ENCODE data around the gene GALNT10. TPM values are rescaled to one million over a fixed set of nuclear protein-coding genes. Genes with fewer than 3 reads are reported as not detected.

The GALNT10 gene
- total RNA-seq, 1 donor from 2014 or later = 10.4 TPM

DNA sequence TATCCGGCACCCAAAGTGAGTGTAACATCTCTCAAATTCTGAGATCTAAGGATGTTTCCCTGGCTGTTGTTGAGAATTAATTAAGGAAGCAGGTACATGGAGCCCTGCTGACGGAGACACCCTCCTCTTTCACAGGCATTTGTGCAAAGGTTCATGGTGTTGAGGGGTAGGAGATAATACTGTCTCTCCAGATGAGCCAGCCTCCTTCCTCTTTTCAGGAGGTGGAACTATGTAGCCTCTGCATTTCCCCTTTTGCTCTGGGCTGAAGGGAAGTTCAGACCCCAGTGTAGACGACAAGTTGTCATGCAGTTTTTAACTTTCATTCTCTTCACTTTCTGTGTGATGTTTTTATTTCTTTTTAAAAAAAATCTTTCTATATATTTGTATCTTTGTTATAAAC, 107.5 kb downstream of the GALNT10 start:
- Histone ChIP-seq H3K27me3 (ENCODE audit: control insufficient read depth in 3 of 3, insufficient read depth in 3 of 3, low read length in 3 of 3) (no peaks in the 10 kb centered on the region), H3K4me3 (ENCODE audit: low read length in 3 of 3) (no peak overlapping the region), H3K9me3 (ENCODE audit: control insufficient read depth in 3 of 3, low read length in 3 of 3) (no peaks in the 10 kb centered on the region), H3K9ac (ENCODE audit: low read depth in 1 of 3, low read length in 3 of 3) (no peak overlapping the region), H3K4me1 (ENCODE audit: control insufficient read depth in 3 of 3, insufficient read depth in 3 of 3, low read length in 3 of 3) (peaks cover 3 to 10% (median 5%) of the 10 kb centered on the region in 3 donors), H3K36me3 (ENCODE audit: control insufficient read depth in 3 of 3, insufficient read depth in 3 of 3, low read length in 3 of 3) (peaks cover 4 to 14% (median 6%) of the 10 kb centered on the region in 3 donors), H3K27ac (ENCODE audit: low read depth, low read length) (no peak overlapping the region)

DNA sequence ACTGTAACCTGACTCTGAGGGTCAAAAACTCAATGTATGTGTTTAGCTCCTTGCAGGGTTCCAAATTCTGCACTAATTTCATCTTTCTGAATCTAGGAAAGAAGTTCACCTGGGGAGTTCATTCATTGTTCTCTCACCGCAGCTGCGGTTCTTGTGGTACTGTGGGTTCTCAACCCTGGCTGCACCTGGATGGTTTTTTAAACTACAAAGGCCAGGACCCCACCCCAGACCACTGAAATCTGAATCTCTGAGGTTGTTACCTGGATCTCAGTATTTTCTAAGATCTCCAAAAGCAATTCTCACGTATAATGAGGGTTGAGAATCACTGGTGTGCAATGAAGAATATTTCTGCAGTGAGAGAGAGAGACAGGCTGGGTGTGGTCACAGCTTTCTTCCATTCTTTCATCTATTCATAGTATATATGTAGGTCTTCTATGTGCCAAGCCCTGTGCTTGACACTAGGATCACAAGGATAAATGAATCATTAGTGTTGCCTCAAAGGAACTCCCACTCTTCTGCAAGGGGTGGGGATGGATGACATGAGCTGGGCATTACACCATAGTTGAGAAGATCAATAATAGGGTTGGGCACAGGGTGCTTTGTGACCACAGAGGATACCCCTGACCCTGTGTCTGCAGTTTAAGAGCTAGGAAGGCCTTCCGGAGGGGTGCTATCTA, 109.8 kb downstream of the GALNT10 start:
- Histone ChIP-seq H3K27me3 (ENCODE audit: control insufficient read depth in 3 of 3, insufficient read depth in 3 of 3, low read length in 3 of 3) (no peaks in the 10 kb centered on the region), H3K27ac (ENCODE audit: low read depth, low read length) (no peak overlapping the region), H3K36me3 (ENCODE audit: control insufficient read depth in 3 of 3, insufficient read depth in 3 of 3, low read length in 3 of 3) (peaks cover 4 to 12% (median 6%) of the 10 kb centered on the region in 3 donors), H3K4me1 (ENCODE audit: control insufficient read depth in 3 of 3, insufficient read depth in 3 of 3, low read length in 3 of 3) (peaks cover 3 to 9% (median 5%) of the 10 kb centered on the region in 3 donors), H3K9me3 (ENCODE audit: control insufficient read depth in 3 of 3, low read length in 3 of 3) (no peaks in the 10 kb centered on the region), H3K9ac (ENCODE audit: low read depth in 1 of 3, low read length in 3 of 3) (no peak overlapping the region), H3K4me3 (ENCODE audit: low read length in 3 of 3) (no peak overlapping the region)

DNA sequence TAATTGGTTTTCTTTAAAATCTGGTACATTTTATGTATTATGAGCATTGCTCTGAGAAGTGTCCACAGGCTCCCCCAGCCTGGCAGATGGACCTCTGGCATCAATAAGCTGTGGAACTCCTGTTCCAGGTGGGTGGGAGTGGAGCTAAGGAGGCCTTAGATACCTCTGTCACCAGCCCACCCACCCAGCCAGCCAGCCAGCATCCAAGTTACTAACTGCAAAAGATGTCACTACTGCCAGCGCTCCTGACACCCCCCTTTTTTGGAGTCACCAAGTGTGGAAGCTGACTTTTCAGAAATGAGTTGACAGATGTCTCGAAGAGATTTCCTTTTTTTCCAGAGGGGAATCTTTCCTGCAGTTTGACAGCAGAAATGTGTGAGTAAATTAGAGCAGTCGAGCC, 111.2 kb downstream of the GALNT10 start:
- no peaks in the 10 kb centered on the region for H3K9me3 ChIP-seq (ENCODE audit: control insufficient read depth in 3 of 3, low read length in 3 of 3)
- H3K9ac ChIP-seq (ENCODE audit: low read depth in 1 of 3, low read length in 3 of 3) = peak overlapping the region in 1 of 3 donors; percentile 34
- H3K4me3 ChIP-seq (ENCODE audit: low read length in 3 of 3) = peak overlapping the region in 2 of 3 donors; percentile 23 to 39
- no peak overlapping the region for H3K27ac ChIP-seq (ENCODE audit: low read depth, low read length)
- H3K4me1 ChIP-seq (ENCODE audit: control insufficient read depth in 3 of 3, insufficient read depth in 3 of 3, low read length in 3 of 3) = peaks cover 3 to 9% (median 5%) of the 10 kb centered on the region in 3 donors
- H3K27me3 ChIP-seq (ENCODE audit: control insufficient read depth in 3 of 3, insufficient read depth in 3 of 3, low read length in 3 of 3) = no peaks in the 10 kb centered on the region
- H3K36me3 ChIP-seq (ENCODE audit: control insufficient read depth in 3 of 3, insufficient read depth in 3 of 3, low read length in 3 of 3) = peaks cover 4 to 9% (median 6%) of the 10 kb centered on the region in 3 donors

DNA sequence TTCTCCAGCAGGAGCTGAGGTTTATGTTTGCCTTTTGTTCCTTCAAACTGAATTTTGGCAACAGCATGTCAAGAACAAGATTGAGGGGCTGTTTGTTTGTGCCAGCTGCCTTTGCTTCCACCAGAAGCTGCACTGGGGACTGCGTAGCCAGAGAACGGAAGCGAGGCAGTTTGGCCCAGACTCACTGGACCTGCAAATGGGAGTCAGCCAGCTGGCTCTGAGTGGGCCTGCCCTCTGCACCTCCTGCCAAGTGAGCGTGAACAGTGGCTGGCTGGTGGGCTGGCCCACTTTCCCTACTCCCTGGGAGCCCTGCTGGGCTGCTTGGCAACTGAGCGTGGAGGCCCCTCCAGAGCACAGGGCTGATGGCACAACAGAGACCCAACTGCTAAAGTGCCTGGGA, 111.6 kb downstream of the GALNT10 start:
- H3K27ac ChIP-seq (ENCODE audit: low read depth, low read length) = no peak overlapping the region
- H3K4me3 ChIP-seq (ENCODE audit: low read length in 3 of 3) = peak overlapping the region in 2 of 3 donors; percentile 23 to 39
- no peaks in the 10 kb centered on the region for H3K9me3 ChIP-seq (ENCODE audit: control insufficient read depth in 3 of 3, low read length in 3 of 3)
- H3K9ac ChIP-seq (ENCODE audit: low read depth in 1 of 3, low read length in 3 of 3) = peak overlapping the region in 1 of 3 donors; percentile 34
- H3K27me3 ChIP-seq (ENCODE audit: control insufficient read depth in 3 of 3, insufficient read depth in 3 of 3, low read length in 3 of 3) = no peaks in the 10 kb centered on the region
- H3K36me3 ChIP-seq (ENCODE audit: control insufficient read depth in 3 of 3, insufficient read depth in 3 of 3, low read length in 3 of 3) = peaks cover 4 to 9% (median 6%) of the 10 kb centered on the region in 3 donors
- H3K4me1 ChIP-seq (ENCODE audit: control insufficient read depth in 3 of 3, insufficient read depth in 3 of 3, low read length in 3 of 3) = peaks cover 3 to 9% (median 5%) of the 10 kb centered on the region in 3 donors

DNA sequence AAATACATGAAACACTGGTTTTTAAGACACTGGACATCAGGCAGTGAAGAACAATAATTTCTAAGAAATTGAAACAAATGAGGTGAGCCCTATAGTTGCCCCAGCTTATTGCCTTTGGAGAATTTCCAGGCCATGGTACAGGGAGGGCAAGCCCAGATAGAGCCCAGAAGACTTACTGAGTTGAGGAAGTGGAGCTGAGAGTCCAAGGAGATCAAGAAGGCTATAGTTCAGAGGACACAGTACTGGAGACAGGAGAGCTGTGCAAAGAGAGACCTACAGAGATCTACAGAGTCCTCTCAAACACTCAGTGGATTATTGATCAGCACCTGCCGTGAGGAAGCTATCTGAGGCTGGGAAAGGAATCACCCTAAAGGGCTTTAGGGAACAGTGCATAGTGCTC, 112.6 kb downstream of the GALNT10 start:
- H3K4me1 ChIP-seq (ENCODE audit: control insufficient read depth in 3 of 3, insufficient read depth in 3 of 3, low read length in 3 of 3) = peaks cover 3 to 9% (median 5%) of the 10 kb centered on the region in 3 donors
- no peak overlapping the region for H3K27ac ChIP-seq (ENCODE audit: low read depth, low read length)
- peaks cover under 1 to 4% (median 2%) of the 10 kb centered on the region in 3 donors for H3K36me3 ChIP-seq (ENCODE audit: control insufficient read depth in 3 of 3, insufficient read depth in 3 of 3, low read length in 3 of 3)
- H3K4me3 ChIP-seq (ENCODE audit: low read length in 3 of 3) = no peak overlapping the region
- H3K27me3 ChIP-seq (ENCODE audit: control insufficient read depth in 3 of 3, insufficient read depth in 3 of 3, low read length in 3 of 3) = no peaks in the 10 kb centered on the region
- H3K9me3 ChIP-seq (ENCODE audit: control insufficient read depth in 3 of 3, low read length in 3 of 3) = no peaks in the 10 kb centered on the region
- no peak overlapping the region for H3K9ac ChIP-seq (ENCODE audit: low read depth in 1 of 3, low read length in 3 of 3)

DNA sequence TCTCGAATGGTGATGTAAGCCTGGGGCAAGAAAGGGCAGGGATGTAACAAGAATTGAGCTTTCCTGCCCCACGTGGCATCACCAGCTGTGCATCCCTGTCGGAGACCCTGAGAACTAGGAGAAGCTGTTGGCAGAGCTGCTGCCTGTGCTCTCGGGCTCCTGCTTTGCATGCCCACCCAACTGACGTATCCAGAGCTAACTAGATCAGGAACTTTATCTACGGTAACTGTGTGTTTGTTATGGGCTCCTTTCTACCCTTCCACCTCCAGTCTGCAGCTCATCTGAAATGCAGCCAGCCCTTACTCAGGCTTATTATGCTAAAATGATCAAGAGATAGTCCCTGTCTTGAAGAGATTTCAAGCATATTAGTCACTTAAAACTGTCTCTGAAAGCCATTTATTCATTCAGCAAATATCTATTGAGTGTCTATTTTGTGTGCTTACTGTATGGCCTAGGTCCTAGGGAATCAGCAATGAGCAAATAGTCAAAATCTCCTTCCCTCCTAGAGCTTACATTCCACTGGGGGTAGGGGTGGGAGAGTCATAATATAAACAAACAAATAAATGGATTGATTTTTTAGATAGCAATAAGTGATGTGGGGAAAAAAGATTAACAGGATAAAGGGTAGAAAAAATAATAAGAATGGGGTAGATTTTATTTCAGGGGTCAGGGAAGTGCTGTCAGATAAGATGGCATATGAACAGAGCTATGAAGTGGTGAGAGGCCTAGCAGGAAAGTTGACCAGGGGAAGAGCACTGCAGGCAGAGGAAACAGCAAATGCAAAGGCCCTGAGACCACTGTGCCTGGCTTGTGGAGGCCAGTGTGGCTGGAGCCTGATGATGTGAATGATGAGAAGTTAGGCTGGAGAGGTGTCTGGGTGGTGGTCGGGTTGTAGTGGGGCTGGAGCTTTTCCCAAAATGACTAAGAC, 118.2 kb downstream of the GALNT10 start:
- Histone ChIP-seq H3K27me3 (ENCODE audit: control insufficient read depth in 3 of 3, insufficient read depth in 3 of 3, low read length in 3 of 3) (no peaks in the 10 kb centered on the region), H3K27ac (ENCODE audit: low read depth, low read length) (no peak overlapping the region), H3K36me3 (ENCODE audit: control insufficient read depth in 3 of 3, insufficient read depth in 3 of 3, low read length in 3 of 3) (no peaks in the 10 kb centered on the region), H3K9ac (ENCODE audit: low read depth in 1 of 3, low read length in 3 of 3) (no peak overlapping the region), H3K4me1 (ENCODE audit: control insufficient read depth in 3 of 3, insufficient read depth in 3 of 3, low read length in 3 of 3) (peaks cover 0 to 4% (median 0%) of the 10 kb centered on the region in 3 donors), H3K4me3 (ENCODE audit: low read length in 3 of 3) (no peak overlapping the region), H3K9me3 (ENCODE audit: control insufficient read depth in 3 of 3, low read length in 3 of 3) (no peaks in the 10 kb centered on the region)

DNA sequence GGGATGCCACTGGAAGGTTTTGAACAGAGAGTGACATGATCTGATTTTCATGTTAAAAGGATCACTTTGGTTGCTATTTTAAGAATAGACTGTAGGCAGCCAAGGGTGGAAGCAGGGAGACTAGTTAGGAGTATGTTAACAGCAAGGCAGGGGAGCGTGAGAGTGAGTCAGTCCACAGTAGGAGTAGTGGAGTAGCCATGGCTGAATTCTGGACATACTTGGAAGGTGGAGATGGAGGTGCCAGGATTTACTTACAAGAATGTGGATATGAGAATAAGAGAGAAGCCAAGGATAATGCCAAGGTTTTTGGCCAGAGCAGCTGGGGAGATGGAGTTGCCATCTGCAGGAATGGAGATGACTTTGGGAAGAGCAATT, 118.8 kb downstream of the GALNT10 start:
- no peak overlapping the region for H3K9ac ChIP-seq (ENCODE audit: low read depth in 1 of 3, low read length in 3 of 3)

DNA sequence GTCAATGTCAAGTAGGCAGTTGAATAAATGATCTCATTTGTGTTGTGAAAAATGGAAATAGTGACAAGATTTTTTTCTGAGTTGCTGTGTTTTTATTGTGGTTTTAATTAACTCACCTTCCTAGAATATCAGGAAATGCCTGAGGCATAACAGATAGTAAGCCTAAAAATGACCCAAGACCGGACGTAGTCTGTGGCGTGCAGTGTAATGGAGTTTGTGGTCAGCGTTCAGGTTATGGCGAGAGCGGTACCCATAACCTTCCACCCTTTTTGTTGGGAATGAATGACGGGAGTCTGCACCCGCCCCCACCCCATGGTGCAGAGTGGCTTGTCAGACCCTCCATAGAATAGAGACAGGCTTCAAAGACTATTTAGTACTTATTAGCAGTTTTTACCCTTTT, 119.3 kb downstream of the GALNT10 start:
- H3K4me3 ChIP-seq (ENCODE audit: low read length in 3 of 3) = no peak overlapping the region
- no peak overlapping the region for H3K27ac ChIP-seq (ENCODE audit: low read depth, low read length)
- H3K36me3 ChIP-seq (ENCODE audit: control insufficient read depth in 3 of 3, insufficient read depth in 3 of 3, low read length in 3 of 3) = no peaks in the 10 kb centered on the region
- no peaks in the 10 kb centered on the region for H3K27me3 ChIP-seq (ENCODE audit: control insufficient read depth in 3 of 3, insufficient read depth in 3 of 3, low read length in 3 of 3)
- H3K4me1 ChIP-seq (ENCODE audit: control insufficient read depth in 3 of 3, insufficient read depth in 3 of 3, low read length in 3 of 3) = peaks cover 0 to 4% (median 0%) of the 10 kb centered on the region in 3 donors
- H3K9me3 ChIP-seq (ENCODE audit: control insufficient read depth in 3 of 3, low read length in 3 of 3) = no peaks in the 10 kb centered on the region
- H3K9ac ChIP-seq (ENCODE audit: low read depth in 1 of 3, low read length in 3 of 3) = no peak overlapping the region

More for the DNA sequence above, 118.8 kb downstream of the GALNT10 start:
- H3K4me3 ChIP-seq (ENCODE audit: low read length in 3 of 3) = no peak overlapping the region
- no peaks in the 10 kb centered on the region for H3K27me3 ChIP-seq (ENCODE audit: control insufficient read depth in 3 of 3, insufficient read depth in 3 of 3, low read length in 3 of 3)
- H3K9me3 ChIP-seq (ENCODE audit: control insufficient read depth in 3 of 3, low read length in 3 of 3) = no peaks in the 10 kb centered on the region
- H3K36me3 ChIP-seq (ENCODE audit: control insufficient read depth in 3 of 3, insufficient read depth in 3 of 3, low read length in 3 of 3) = no peaks in the 10 kb centered on the region
- H3K27ac ChIP-seq (ENCODE audit: low read depth, low read length) = no peak overlapping the region
- H3K4me1 ChIP-seq (ENCODE audit: control insufficient read depth in 3 of 3, insufficient read depth in 3 of 3, low read length in 3 of 3) = peaks cover 0 to 4% (median 0%) of the 10 kb centered on the region in 3 donors

DNA sequence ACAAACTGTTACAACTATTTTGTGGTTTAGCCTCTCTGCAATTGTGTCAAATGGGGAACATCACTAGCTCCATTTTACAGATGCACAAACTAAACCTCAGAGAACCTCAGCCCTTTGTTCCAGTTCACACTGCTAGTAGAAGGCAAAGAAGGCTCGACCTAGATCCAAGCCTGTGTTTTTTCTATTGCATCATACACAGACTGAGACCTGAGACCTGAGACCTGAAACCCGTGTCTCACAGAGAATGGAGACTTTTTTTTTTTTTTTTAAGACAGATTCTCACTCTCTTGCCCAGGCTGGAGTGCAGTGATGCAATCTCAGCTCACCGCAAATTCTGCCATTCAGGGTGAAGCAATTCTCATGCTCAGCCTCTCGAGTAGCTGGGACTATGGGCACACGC, 120.8 kb downstream of the GALNT10 start:
- Histone ChIP-seq H3K27ac (ENCODE audit: low read depth, low read length) (no peak overlapping the region), H3K27me3 (ENCODE audit: control insufficient read depth in 3 of 3, insufficient read depth in 3 of 3, low read length in 3 of 3) (no peaks in the 10 kb centered on the region), H3K9ac (ENCODE audit: low read depth in 1 of 3, low read length in 3 of 3) (no peak overlapping the region), H3K4me3 (ENCODE audit: low read length in 3 of 3) (no peak overlapping the region), H3K4me1 (ENCODE audit: control insufficient read depth in 3 of 3, insufficient read depth in 3 of 3, low read length in 3 of 3) (peaks cover 0 to 4% (median 0%) of the 10 kb centered on the region in 3 donors), H3K9me3 (ENCODE audit: control insufficient read depth in 3 of 3, low read length in 3 of 3) (no peaks in the 10 kb centered on the region), H3K36me3 (ENCODE audit: control insufficient read depth in 3 of 3, insufficient read depth in 3 of 3, low read length in 3 of 3) (no peaks in the 10 kb centered on the region)

DNA sequence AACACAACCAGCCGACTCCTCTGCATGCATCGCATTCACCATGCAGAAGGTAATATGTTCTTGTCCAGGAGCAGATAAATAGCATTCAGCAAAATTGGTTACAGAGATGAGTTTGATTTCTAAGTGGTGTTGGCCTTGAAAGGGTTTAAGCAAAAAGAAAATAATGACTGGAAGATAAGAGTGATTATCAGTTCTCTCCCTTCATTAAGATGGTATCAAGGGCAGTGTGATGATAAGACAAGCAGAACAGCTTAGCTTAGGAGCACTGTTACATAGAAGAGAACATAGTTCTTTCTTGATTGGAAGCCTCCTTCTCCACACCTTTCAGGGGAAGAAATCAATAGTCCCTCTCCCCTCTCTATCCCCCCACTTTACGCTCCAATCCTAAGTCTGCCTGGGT, 121.5 kb downstream of the GALNT10 start:
- H3K9ac ChIP-seq (ENCODE audit: low read depth in 1 of 3, low read length in 3 of 3) = no peak overlapping the region
- peaks cover 0 to 4% (median 0%) of the 10 kb centered on the region in 3 donors for H3K4me1 ChIP-seq (ENCODE audit: control insufficient read depth in 3 of 3, insufficient read depth in 3 of 3, low read length in 3 of 3)
- H3K36me3 ChIP-seq (ENCODE audit: control insufficient read depth in 3 of 3, insufficient read depth in 3 of 3, low read length in 3 of 3) = no peaks in the 10 kb centered on the region
- no peak overlapping the region for H3K4me3 ChIP-seq (ENCODE audit: low read length in 3 of 3)
- no peaks in the 10 kb centered on the region for H3K27me3 ChIP-seq (ENCODE audit: control insufficient read depth in 3 of 3, insufficient read depth in 3 of 3, low read length in 3 of 3)
- H3K27ac ChIP-seq (ENCODE audit: low read depth, low read length) = no peak overlapping the region
- H3K9me3 ChIP-seq (ENCODE audit: control insufficient read depth in 3 of 3, low read length in 3 of 3) = no peaks in the 10 kb centered on the region
